ENCODE results near the gene RPS6KB2.

GRCh38 chr11:67440229-67441097 is 12.2 kb downstream of the RPS6KB2 start:
- TF ChIP-seq POLR2A (IDR thresholded peaks at IDR 0.05; ENCODE audit: low read depth, low read length): no peak
- TF ChIP-seq CTCF (conservative IDR thresholded peaks at IDR 0.05; ENCODE audit: low read depth, low read length): no peak
- TF ChIP-seq MXI1 (IDR thresholded peaks at IDR 0.05; ENCODE audit: borderline replicate concordance, low read depth, low read length): no peak
- TF ChIP-seq BHLHE40 (IDR thresholded peaks at IDR 0.05; ENCODE audit: low read depth, low read length): no peak
- TF ChIP-seq RAD21 (IDR thresholded peaks at IDR 0.05; ENCODE audit: low read length): no peak
- no peak for TF ChIP-seq MAFK (IDR thresholded peaks at IDR 0.05; ENCODE audit: low read depth, low read length)
- TF ChIP-seq RFX5 (IDR thresholded peaks at IDR 0.05; ENCODE audit: low read depth, low read length): no peak
- TF ChIP-seq, protein P1, sequence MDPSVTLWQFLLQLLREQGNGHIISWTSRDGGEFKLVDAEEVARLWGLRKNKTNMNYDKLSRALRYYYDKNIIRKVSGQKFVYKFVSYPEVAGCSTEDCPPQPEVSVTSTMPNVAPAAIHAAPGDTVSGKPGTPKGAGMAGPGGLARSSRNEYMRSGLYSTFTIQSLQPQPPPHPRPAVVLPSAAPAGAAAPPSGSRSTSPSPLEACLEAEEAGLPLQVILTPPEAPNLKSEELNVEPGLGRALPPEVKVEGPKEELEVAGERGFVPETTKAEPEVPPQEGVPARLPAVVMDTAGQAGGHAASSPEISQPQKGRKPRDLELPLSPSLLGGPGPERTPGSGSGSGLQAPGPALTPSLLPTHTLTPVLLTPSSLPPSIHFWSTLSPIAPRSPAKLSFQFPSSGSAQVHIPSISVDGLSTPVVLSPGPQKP (IDR thresholded peaks at IDR 0.05; ENCODE audit: borderline replicate concordance, low read depth, low read length): no peak
- TF ChIP-seq SMC3 (IDR thresholded peaks at IDR 0.05; ENCODE audit: low read depth, low read length): no peak
